Transverse colon (tissue), 4 donors: ENCODE results near the gene CLEC4A. TPM values are rescaled to one million over a fixed set of nuclear protein-coding genes. Genes with fewer than 3 reads are reported as not detected.

Experiments
- DNase-seq: peaks from one replicate; pipeline ENCODE4 v3.0.0-alpha.2; 2019
- H3K27ac ChIP-seq, 4 donors: fragments of 200-600 bp; sonication (generic); 2 replicates each; pipeline ENCODE4 v1.5.1; 2016 to 2018; ENCODE audit warnings: inconsistent platforms in 4 of 4
- H3K27me3 ChIP-seq: fragments of 200-600 bp; sonication (generic); 2 replicates; pipeline ENCODE4 v1.5.1; 2017; ENCODE audit warnings: inconsistent platforms
- H3K36me3 ChIP-seq, 4 donors: fragments of 200-600 bp; sonication (generic); 2 replicates each; pipeline ENCODE4 v1.5.1; 2017 to 2019; ENCODE audit warnings: inconsistent platforms in 4 of 4
- H3K4me1 ChIP-seq, 4 donors: fragments of 200-600 bp; sonication (generic); 2 replicates each; pipeline ENCODE4 v1.5.1; 2017 to 2020; ENCODE audit warnings: inconsistent platforms in 4 of 4
- H3K4me3 ChIP-seq, 4 donors: fragments of 200-600 bp; sonication (generic); 1 replicate in 1 of 4; 2 replicates in 3 of 4; pipeline versions ENCODE4 v1.5.1 to v1.6.1; 2017 to 2019; ENCODE audit warnings: inconsistent platforms in 4 of 4
- H3K9me3 ChIP-seq, 2 donors: fragments of 200-600 bp; sonication (generic); 2 replicates each; pipeline ENCODE4 v1.5.1; 2017 to 2019; ENCODE audit warnings: inconsistent platforms in 2 of 2
- EP300 ChIP-seq: sonication (generic); formaldehyde crosslinking; IDR thresholded peaks from one replicate; pipeline ENCODE4 v1.6.1; 2017; ENCODE audit warnings: antibody characterized with exemption, low read depth
- POLR2A ChIP-seq: fragments of 450-650 bp; IDR thresholded peaks from one replicate; pipeline ENCODE4 v1.6.1; 2016; ENCODE audit warnings: antibody characterized with exemption, mild to moderate bottlenecking, moderate library complexity
- POLR2AphosphoS5 ChIP-seq, 3 donors: sonication (generic); formaldehyde crosslinking; IDR thresholded peaks; one replicate each; pipeline ENCODE4 v1.6.1; 2016; ENCODE audit warnings: antibody characterized with exemption in 3 of 3
- WGBS, 2 donors: methylation state at CpG; one replicate each; pipeline ENCODE4 v1.1.5; 2018; ENCODE audit warnings: low coverage in 1 of 2; 5-methylcytosine and 5-hydroxymethylcytosine counted together
- in situ Hi-C, 4 donors: fragments of 200-750 bp; cut with MboI; loops; one replicate each; pipeline versions ENCODE4 v1.15.0 to v1.15.1; 2017; ENCODE audit warnings: low sequenced_read_pairs in 3 of 4, low pct_ligation_motif_present in 1 of 4, low pct_unique_long_range_greater_than_20kb in 1 of 4
- intact Hi-C: fragments of 100-400 bp; cut with DNase I; formaldehyde crosslinking; loops from one replicate; pipeline ENCODE4 v1.15.1; 2023; ENCODE audit warnings: low total_unique reads
- total RNA-seq, 4 donors: library from RNA; depleted of rRNA; stranded (reverse); fragments of >200 nt; gene quantifications; one replicate each; pipeline ENCODE4 v1.1.0, GENCODE V29; 2016
- TF ChIP-seq, protein P1 (sequence below), 5 experiments: fragments of 200-600 bp in 3 of 5; fragments of 450-650 bp in 2 of 5; sonication (generic) in 3 of 5; IDR thresholded peaks; 1 replicate in 2 of 5; 2 replicates in 3 of 5; pipeline ENCODE4 v1.5.1; 2016 to 2017; ENCODE audit warnings: antibody characterized with exemption in 5 of 5, inconsistent platforms in 3 of 5, mild to moderate bottlenecking in 2 of 5, moderate library complexity in 1 of 5

Gene CLEC4A
- total RNA-seq, 4 donors from 2014 or later: 0.55 to 5.1 TPM; not detected in 2

DNA sequence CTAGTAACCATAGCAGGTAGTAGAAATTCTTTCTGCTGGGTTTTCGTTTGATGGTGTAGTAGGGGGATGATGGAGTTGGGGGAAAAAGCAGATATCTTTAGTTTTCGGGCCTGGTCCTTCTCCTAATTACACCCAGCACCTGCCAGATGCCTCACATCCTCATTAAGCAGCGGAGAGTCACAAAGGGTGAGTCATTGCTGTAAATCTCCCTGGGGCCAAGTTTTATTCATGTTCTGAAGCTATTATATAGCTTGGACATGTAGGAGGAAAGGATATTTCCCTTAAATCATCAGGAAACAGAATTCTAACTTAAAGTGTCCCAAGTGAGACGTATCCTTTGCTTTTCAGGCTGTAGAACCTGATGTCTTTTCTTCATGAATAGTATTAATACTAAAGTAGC is 46.2 kb upstream of the CLEC4A start:
- TF ChIP-seq EP300: no peak
- TF ChIP-seq, protein P1, sequence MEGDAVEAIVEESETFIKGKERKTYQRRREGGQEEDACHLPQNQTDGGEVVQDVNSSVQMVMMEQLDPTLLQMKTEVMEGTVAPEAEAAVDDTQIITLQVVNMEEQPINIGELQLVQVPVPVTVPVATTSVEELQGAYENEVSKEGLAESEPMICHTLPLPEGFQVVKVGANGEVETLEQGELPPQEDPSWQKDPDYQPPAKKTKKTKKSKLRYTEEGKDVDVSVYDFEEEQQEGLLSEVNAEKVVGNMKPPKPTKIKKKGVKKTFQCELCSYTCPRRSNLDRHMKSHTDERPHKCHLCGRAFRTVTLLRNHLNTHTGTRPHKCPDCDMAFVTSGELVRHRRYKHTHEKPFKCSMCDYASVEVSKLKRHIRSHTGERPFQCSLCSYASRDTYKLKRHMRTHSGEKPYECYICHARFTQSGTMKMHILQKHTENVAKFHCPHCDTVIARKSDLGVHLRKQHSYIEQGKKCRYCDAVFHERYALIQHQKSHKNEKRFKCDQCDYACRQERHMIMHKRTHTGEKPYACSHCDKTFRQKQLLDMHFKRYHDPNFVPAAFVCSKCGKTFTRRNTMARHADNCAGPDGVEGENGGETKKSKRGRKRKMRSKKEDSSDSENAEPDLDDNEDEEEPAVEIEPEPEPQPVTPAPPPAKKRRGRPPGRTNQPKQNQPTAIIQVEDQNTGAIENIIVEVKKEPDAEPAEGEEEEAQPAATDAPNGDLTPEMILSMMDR (IDR thresholded peaks at IDR 0.05): no peak
- no peak for TF ChIP-seq POLR2AphosphoS5 (IDR thresholded peaks at IDR 0.05)
- no peak for TF ChIP-seq POLR2A
- Histone ChIP-seq H3K4me1 (peaks cover 0 to 9% (median 5%) of the 10 kb centered on the region in 4 donors), H3K27me3 (no peaks in the 10 kb centered on the region), H3K36me3 (no peaks in the 10 kb centered on the region), H3K4me3 (no peak overlapping the region), H3K9me3 (no peaks in the 10 kb centered on the region), H3K27ac (no peak overlapping the region)
- intact Hi-C loops: no loop called here
- 50 to 53% methylated on average over 1 to 4 of the region's 4 CpGs for WGBS, 2 donors
- in situ Hi-C loops: no loop called here
- no peak for DNase-seq

DNA sequence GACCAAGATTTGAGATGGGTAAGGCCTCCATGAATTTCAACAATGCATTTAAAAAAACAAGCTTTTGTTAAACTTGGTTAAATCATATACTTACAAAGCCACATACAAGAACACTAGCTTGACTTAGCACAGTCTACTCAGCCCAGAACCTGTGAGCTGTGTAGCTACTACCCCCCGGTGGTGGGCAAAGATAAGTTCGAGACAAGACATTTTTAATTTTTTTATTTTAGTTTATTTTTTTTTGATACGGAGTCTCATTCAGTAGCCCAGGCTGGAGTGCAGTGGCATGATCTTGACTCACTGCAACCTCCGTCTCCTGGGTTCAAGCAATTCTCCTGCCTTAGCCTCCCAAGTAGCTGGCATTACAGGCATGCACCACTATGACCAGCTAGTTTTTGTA is 45.0 kb upstream of the CLEC4A start:
- Histone ChIP-seq H3K9me3 (no peaks in the 10 kb centered on the region), H3K4me1 (peaks cover 6 to 16% (median 9%) of the 10 kb centered on the region in 4 donors), H3K27me3 (no peaks in the 10 kb centered on the region), H3K27ac (no peak overlapping the region), H3K36me3 (no peaks in the 10 kb centered on the region), H3K4me3 (no peak overlapping the region)
- WGBS, 2 donors: 10 to 43% methylated on average over 2 to 4 of the region's 4 CpGs
- intact Hi-C loops: no loop called here
- peak; percentile 22 for DNase-seq
- TF ChIP-seq, protein P1 (IDR thresholded peaks at IDR 0.05): peak in 3 of 5 experiments; percentile 8 to 27 (median 14)
- no peak for TF ChIP-seq POLR2A
- in situ Hi-C loops: no loop called here

DNA sequence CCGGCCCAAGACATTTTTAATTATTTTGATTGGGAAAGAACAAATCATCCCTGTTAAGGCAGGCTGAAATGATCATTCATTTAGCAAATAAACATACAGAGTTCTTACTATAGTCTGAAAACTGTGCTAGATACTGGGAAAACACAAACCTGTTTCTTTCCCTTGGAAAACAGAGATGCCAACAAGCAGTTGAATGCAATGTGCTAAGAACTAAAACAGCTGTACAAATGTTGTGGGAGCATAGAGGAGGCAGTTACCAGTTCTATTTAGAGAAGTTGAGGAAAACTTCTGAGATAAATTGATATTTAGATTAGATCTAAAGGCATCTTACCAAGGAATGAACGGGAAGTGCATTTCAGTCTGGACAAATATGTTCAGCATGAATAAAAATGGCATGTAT is 44.5 kb upstream of the CLEC4A start:
- DNase-seq: no peak
- 91 to 100% methylated on average over 1 to 2 of the region's 2 CpGs for WGBS, 2 donors
- Histone ChIP-seq H3K4me3 (no peak overlapping the region), H3K27ac (no peak overlapping the region), H3K27me3 (no peaks in the 10 kb centered on the region), H3K4me1 (peaks cover 7 to 21% (median 13%) of the 10 kb centered on the region in 4 donors), H3K9me3 (no peaks in the 10 kb centered on the region), H3K36me3 (no peaks in the 10 kb centered on the region)
- intact Hi-C loops (no loop called here), in situ Hi-C loops (no loop called here)
- TF ChIP-seq, protein P1 (IDR thresholded peaks at IDR 0.05): no peak
- TF ChIP-seq POLR2AphosphoS5 (IDR thresholded peaks at IDR 0.05) (no peak), POLR2A (no peak), EP300 (no peak)

DNA sequence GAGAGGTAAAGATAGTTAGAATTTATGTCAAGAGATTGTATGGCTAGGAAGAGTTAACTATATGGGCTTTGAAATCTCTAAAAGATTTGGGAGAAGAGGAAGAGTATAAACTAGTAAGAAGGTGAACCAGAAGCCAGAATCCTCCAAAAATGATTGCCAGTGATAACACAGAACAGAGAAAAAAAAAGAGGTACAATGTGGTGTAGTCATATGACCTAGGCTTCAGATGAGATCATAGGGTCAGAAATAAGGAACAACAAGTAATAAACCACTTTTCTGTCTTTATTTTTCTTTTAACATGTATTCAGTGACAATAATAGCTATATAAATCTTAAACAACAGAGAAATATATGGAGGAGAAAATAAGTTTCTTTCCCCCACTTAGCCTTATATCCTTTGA is 43.3 kb upstream of the CLEC4A start:
- H3K27me3 ChIP-seq: no peaks in the 10 kb centered on the region
- no peaks in the 10 kb centered on the region for H3K9me3 ChIP-seq
- TF ChIP-seq POLR2AphosphoS5 (IDR thresholded peaks at IDR 0.05): no peak
- no peak for TF ChIP-seq POLR2A
- TF ChIP-seq, protein P1 (IDR thresholded peaks at IDR 0.05): no peak
- no peak for TF ChIP-seq EP300
- peak overlapping the region in 1 of 4 donors; percentile 95 for H3K27ac ChIP-seq
- intact Hi-C loops (loop anchor here (2.0 kb wide), 1 partner anchor 35 kb away; no protein-coding TSS in a partner anchor), in situ Hi-C loops (no loop called here)
- H3K36me3 ChIP-seq: no peaks in the 10 kb centered on the region
- DNase-seq: no peak
- H3K4me3 ChIP-seq: no peak overlapping the region
- peaks cover 7 to 29% (median 16%) of the 10 kb centered on the region in 4 donors for H3K4me1 ChIP-seq
